PFSK-1 (cell line): ENCODE data around the gene C2orf76.

Source experiments
- FOXP2 ChIP-seq: optimal IDR thresholded peaks from 2 replicates; pipeline ENCODE3; 2011; ENCODE audit warnings: borderline replicate concordance, control low read depth, inconsistent platforms; ENCODE audit not compliant: insufficient read depth; ENCODE audit errors: extremely low read length, extremely low read depth
- POLR2AphosphoS5 ChIP-seq: IDR thresholded peaks from 2 replicates; pipeline ENCODE4 v1.6.1; 2012; ENCODE audit warnings: low read depth, mild to moderate bottlenecking, control low read depth, low read length, moderate library complexity
- SIN3A ChIP-seq: IDR thresholded peaks from 2 replicates; pipeline ENCODE4 v1.6.1; 2012; ENCODE audit warnings: mild to moderate bottlenecking, low read length, moderate library complexity, borderline replicate concordance; ENCODE audit not compliant: insufficient read depth
- TAF1 ChIP-seq: IDR thresholded peaks from 2 replicates; pipeline ENCODE4 v1.6.1; 2012; ENCODE audit warnings: low read length, control low read depth, borderline replicate concordance; ENCODE audit not compliant: insufficient read depth
- TF ChIP-seq, protein P1 (sequence below), 2 experiments: IDR thresholded peaks; 2 replicates each; pipeline versions ENCODE4 v1.6.1 to v1.8.0; 2011 to 2012; ENCODE audit warnings: low read depth in 2 of 2, low read length in 2 of 2, control low read depth in 1 of 2, inconsistent platforms in 1 of 2, mild to moderate bottlenecking in 1 of 2, moderate library complexity in 1 of 2; ENCODE audit not compliant: insufficient read depth in 1 of 2

Gene C2orf76

DNA sequence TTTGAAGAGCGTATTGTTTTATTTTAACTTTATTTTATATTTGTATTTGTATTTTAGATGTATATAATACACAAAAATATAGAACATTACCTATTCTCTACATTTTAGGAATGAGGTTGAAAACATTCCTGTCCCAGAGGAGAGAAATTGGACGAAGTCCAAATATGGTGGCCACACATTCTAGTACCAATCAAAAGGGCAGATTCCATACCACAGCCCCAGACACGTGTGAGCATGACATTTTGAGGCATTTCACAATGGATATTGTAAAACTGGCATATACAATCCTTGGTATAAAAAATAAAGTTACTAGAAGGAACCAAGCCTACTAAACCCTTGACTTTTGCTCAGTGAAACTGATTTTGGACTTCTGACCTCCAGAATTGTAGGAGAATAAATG, 50.6 kb downstream of the C2orf76 start:
- TF ChIP-seq SIN3A = no peak
- TF ChIP-seq, protein P1, sequence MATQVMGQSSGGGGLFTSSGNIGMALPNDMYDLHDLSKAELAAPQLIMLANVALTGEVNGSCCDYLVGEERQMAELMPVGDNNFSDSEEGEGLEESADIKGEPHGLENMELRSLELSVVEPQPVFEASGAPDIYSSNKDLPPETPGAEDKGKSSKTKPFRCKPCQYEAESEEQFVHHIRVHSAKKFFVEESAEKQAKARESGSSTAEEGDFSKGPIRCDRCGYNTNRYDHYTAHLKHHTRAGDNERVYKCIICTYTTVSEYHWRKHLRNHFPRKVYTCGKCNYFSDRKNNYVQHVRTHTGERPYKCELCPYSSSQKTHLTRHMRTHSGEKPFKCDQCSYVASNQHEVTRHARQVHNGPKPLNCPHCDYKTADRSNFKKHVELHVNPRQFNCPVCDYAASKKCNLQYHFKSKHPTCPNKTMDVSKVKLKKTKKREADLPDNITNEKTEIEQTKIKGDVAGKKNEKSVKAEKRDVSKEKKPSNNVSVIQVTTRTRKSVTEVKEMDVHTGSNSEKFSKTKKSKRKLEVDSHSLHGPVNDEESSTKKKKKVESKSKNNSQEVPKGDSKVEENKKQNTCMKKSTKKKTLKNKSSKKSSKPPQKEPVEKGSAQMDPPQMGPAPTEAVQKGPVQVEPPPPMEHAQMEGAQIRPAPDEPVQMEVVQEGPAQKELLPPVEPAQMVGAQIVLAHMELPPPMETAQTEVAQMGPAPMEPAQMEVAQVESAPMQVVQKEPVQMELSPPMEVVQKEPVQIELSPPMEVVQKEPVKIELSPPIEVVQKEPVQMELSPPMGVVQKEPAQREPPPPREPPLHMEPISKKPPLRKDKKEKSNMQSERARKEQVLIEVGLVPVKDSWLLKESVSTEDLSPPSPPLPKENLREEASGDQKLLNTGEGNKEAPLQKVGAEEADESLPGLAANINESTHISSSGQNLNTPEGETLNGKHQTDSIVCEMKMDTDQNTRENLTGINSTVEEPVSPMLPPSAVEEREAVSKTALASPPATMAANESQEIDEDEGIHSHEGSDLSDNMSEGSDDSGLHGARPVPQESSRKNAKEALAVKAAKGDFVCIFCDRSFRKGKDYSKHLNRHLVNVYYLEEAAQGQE (IDR thresholded peaks at IDR 0.05; ENCODE audit: insufficient read depth in 1 of 2, low read depth in 2 of 2, low read length in 2 of 2) = no peak
- no peak for TF ChIP-seq TAF1
- TF ChIP-seq POLR2AphosphoS5 = no peak
- TF ChIP-seq FOXP2 = no peak

DNA sequence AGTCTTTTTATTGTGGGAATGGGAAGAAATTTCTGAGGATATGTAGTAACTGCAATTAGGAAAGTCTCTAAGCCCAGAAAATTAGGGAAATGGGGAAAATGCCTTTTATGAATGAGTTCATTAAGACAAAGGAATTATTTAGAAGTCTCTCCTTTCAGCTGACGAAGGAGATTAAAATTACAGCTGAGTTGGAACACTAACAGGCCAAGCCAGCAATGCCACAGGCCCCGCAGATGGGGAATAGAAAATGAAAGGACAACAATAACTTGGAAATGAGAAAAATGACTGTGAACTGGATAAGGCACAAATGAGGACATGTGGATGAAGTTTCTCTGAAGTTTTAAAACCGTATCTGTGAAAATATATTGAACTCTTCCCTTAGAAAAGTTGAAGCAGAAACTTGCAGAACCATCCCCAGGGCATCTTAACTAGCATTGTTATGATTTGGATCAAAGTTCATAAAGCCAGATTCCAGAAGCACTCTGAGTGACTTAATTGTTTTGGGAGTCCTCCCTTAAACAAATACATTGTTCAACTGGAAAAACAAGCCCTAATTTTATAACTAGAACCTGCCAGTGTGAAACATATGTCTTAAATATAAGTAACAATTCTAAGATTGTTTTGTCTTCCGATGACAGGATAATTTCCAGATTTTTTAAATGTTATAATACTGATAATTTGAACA, 51.3 kb downstream of the C2orf76 start:
- TF ChIP-seq, protein P1 (IDR thresholded peaks at IDR 0.05; ENCODE audit: insufficient read depth in 1 of 2, low read depth in 2 of 2, low read length in 2 of 2) = no peak
- TF ChIP-seq FOXP2 (no peak), TAF1 (no peak)

DNA sequence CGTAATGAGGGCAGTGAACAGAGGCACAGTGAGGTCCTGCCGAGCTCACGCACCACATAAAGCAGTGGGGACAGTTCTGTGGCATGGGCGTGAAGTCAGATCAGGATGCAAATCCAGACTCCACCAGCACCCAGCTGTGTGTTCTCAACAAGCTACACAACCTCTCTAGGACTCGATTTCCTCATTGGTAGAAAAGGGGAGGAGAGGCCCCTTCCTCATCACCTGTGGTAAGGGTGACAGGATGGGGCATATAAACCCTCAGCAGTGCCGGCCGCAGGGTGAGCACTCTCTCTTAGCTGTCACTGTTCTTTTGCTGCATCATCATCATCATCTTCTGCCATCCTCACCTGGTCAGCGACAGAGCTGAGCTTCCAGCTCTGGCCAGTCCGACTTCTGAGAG, 54.8 kb downstream of the C2orf76 start:
- TF ChIP-seq SIN3A = no peak
- TF ChIP-seq FOXP2 = no peak
- TF ChIP-seq, protein P1 (IDR thresholded peaks at IDR 0.05; ENCODE audit: insufficient read depth in 1 of 2, low read depth in 2 of 2, low read length in 2 of 2) = no peak
- TF ChIP-seq POLR2AphosphoS5 = no peak
- no peak for TF ChIP-seq TAF1

DNA sequence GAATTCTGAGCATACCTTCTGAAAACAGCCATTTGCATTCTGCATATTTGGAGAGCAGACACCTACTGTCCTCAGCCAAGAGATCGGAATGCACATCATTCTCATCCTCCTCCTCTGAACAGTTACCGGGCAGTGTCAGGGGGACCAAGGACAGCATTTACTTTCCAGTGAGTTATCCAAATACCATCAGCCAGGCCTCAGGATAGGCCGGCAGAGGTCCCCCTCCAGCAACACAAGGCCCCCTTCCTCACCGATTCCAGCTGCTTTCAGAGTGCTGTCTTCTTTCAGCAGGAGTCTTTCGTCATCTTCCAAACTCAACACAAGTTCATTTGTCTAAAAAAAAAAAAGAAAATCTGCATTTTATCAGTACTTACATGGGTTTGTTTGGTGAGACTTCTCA, 55.3 kb downstream of the C2orf76 start:
- TF ChIP-seq FOXP2 (no peak), TAF1 (no peak), POLR2AphosphoS5 (no peak), SIN3A (no peak)
- TF ChIP-seq, protein P1 (IDR thresholded peaks at IDR 0.05; ENCODE audit: insufficient read depth in 1 of 2, low read depth in 2 of 2, low read length in 2 of 2) = no peak

DNA sequence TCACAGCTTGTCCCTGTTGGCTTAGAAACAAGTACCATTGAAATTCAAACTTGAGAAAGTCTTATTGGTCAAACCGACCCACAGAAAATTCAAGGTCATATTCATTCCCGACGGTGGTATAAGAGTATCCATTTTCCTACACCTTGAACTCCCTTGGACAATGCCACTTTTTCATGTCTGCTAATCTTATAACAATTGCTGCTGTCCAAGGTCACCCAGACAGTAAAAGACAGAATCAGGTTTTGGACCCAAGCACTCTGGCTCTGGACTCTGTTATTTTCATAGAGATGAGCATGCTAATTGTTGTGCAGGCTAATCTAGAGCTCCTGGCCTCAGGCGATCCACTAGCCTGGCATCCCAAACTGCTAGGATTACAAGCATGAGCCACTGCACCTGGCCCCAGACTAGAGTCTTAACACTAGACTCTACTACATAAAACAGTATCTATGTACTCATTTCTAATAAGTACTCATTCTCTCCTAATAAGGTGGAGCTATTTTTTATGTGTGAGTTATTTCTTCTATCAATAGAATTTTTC, 57.8 kb downstream of the C2orf76 start:
- TF ChIP-seq FOXP2 = no peak
- no peak for TF ChIP-seq SIN3A
- TF ChIP-seq, protein P1 (IDR thresholded peaks at IDR 0.05; ENCODE audit: insufficient read depth in 1 of 2, low read depth in 2 of 2, low read length in 2 of 2) = peak in 1 of 2 experiments; percentile 42; a peak in 1 of 4 replicates
- TF ChIP-seq POLR2AphosphoS5 = no peak
